HFFc6 (cell line): ENCODE results near the gene USP37. TPM values are rescaled to one million over a fixed set of nuclear protein-coding genes. Genes with fewer than 3 reads are reported as not detected.

ENCODE experiments used
- DNase-seq: peaks from one replicate; pipeline ENCODE4 v3.0.0-alpha.2; 2018
- H3K27ac Mint-ChIP-seq: 2 replicates; pipeline ENCODE4 v1.8.0; 2020; ENCODE audit warnings: mild to moderate bottlenecking, mixed read lengths
- H3K27me3 Mint-ChIP-seq: 2 replicates; pipeline ENCODE4 v1.8.0; 2021; ENCODE audit warnings: mild to moderate bottlenecking, moderate library complexity, mixed read lengths; ENCODE audit not compliant: insufficient read depth
- H3K36me3 Mint-ChIP-seq: 2 replicates; pipeline ENCODE4 v1.8.0; 2021; ENCODE audit warnings: low read depth, mixed read lengths
- H3K4me1 Mint-ChIP-seq: 2 replicates; pipeline ENCODE4 v1.8.0; 2020; ENCODE audit warnings: low read depth, mixed read lengths
- H3K4me3 Mint-ChIP-seq: 2 replicates; pipeline ENCODE4 v1.8.0; 2020; ENCODE audit warnings: mild to moderate bottlenecking, moderate library complexity, mixed read lengths
- H3K9me3 Mint-ChIP-seq: 2 replicates; pipeline ENCODE4 v1.8.0; 2020; ENCODE audit warnings: mild to moderate bottlenecking, mixed read lengths
- total RNA-seq, 6 experiments: library from RNA; stranded (reverse); fragmentation: NEBNext Ultra II Directional; extraction: Animal tissue kit (Norgen Biotek cat#: 25700); gene quantifications; 2 replicates in 1 of 6; 3 replicates in 5 of 6; pipeline ENCODE4 v1.2.3, GENCODE V29; 2021
- TF ChIP-seq, protein P1 (sequence below): fragments of 200-600 bp; sonication (generic); IDR thresholded peaks from 2 replicates; pipeline ENCODE4 v1.5.0; 2021; ENCODE audit warnings: antibody characterized with exemption, mild to moderate bottlenecking

Gene USP37
- total RNA-seq, 6 experiments from 2014 or later: 6.1 to 7.4 (median 6.8) TPM

DNA sequence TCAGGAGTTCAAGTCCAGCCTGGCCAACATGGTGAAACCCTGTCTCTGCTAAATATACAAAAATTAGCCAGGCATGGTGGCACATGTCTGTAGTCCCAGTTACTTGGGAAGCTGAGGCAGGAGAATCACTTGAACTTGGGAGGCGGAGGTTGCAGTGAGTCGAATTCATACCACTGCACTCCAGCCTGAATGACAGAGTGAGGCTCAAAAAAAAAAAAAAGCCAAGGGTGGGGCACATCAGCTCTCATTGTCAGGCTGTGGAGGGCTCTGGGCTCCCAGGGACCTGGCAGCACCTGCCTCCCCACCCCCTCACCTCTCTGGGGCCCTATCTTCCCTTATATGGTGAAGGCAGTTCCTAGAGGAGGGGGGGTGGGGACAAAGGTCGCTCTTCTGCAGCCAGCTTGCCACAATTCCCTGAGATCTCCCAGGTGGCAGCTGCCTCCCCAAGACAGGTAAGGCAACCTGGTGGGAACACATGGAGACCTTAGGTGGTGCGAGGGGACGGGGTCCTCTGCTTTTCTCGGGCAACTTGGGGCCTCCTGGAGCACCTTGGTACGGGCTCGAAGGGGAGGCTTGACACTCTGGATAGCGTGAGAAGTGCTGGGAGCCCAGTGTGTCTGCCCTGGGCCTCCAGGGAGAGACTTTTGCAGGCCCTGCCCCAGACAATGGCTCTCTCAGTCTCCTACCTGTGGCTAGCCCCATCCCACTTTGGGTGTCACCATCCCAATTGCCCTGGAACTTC is 149.3 kb downstream of the USP37 start, which contains the start of gene VIL1:
Gene VIL1 (plus strand): TSS at position 407 of the 742 bp plus-strand sequence. CDS start 4,656 bp downstream, outside the sequence.
- H3K4me3 Mint-ChIP-seq: no peak within 1 kb of the TSS
- H3K27me3 Mint-ChIP-seq: peaks cover 15% of the 10 kb centered on the region
- H3K9me3 Mint-ChIP-seq: no peaks in the 10 kb centered on the region
- H3K27ac Mint-ChIP-seq: no peak within 1 kb of the TSS
- no peaks in the 10 kb centered on the region for H3K36me3 Mint-ChIP-seq
- H3K4me1 Mint-ChIP-seq: no peaks in the 10 kb centered on the region
- no peak for DNase-seq
- TF ChIP-seq, protein P1, sequence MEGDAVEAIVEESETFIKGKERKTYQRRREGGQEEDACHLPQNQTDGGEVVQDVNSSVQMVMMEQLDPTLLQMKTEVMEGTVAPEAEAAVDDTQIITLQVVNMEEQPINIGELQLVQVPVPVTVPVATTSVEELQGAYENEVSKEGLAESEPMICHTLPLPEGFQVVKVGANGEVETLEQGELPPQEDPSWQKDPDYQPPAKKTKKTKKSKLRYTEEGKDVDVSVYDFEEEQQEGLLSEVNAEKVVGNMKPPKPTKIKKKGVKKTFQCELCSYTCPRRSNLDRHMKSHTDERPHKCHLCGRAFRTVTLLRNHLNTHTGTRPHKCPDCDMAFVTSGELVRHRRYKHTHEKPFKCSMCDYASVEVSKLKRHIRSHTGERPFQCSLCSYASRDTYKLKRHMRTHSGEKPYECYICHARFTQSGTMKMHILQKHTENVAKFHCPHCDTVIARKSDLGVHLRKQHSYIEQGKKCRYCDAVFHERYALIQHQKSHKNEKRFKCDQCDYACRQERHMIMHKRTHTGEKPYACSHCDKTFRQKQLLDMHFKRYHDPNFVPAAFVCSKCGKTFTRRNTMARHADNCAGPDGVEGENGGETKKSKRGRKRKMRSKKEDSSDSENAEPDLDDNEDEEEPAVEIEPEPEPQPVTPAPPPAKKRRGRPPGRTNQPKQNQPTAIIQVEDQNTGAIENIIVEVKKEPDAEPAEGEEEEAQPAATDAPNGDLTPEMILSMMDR: no peak

DNA sequence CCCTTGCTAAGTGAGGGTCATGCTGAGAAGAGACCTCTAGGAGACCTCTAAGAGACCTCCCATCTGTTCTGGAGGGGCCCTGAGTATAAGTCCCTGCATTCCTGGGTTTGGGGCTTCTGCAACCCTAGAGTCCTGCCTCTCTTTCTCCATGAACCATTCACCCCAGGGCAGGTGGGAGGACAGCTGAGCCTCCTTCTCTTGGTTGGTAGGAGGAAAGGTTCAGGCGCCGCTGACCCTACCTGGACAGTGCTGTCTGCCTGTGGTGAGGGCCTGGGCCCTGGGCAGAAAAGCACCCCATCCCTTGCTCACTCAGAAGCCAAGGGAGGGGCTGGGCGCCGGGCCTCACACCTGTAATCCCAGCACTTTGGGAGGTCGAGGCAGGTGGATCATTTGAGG is 149.8 kb downstream of the USP37 start:
- TF ChIP-seq, protein P1: no peak
- Mint-ChIP-seq H3K4me1 (no peaks in the 10 kb centered on the region), H3K27ac (no peak overlapping the region), H3K4me3 (no peak overlapping the region), H3K27me3 (peaks cover 15% of the 10 kb centered on the region), H3K9me3 (no peaks in the 10 kb centered on the region), H3K36me3 (no peaks in the 10 kb centered on the region)
- no peak for DNase-seq

DNA sequence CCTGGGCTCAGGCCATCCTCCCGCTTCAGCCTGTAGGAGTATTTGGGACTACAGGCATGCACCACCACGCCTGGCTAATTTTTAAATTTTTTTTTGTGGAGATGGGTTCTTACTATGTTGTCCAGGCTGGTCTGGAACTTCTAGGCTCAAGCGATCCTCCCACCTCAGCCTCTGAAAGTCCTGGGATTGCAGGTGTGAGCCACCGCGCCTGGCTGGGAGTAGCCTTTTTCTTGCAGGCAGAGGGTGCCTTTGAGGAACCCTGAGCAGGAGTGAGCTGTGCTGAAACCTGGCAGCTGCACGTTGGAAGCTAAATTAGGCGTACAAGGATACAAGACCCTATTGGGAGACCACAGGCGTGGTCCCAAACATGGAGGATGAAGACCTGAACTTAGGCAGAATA is 160.4 kb downstream of the USP37 start:
- H3K27me3 Mint-ChIP-seq: peaks cover 9% of the 10 kb centered on the region
- no peak overlapping the region for H3K4me3 Mint-ChIP-seq
- DNase-seq: no peak
- H3K36me3 Mint-ChIP-seq: peaks cover 4% of the 10 kb centered on the region; the same call in 1 of the 2 replicates
- H3K27ac Mint-ChIP-seq: no peak overlapping the region
- no peaks in the 10 kb centered on the region for H3K9me3 Mint-ChIP-seq
- TF ChIP-seq, protein P1: no peak
- H3K4me1 Mint-ChIP-seq: peaks cover 43% of the 10 kb centered on the region

DNA sequence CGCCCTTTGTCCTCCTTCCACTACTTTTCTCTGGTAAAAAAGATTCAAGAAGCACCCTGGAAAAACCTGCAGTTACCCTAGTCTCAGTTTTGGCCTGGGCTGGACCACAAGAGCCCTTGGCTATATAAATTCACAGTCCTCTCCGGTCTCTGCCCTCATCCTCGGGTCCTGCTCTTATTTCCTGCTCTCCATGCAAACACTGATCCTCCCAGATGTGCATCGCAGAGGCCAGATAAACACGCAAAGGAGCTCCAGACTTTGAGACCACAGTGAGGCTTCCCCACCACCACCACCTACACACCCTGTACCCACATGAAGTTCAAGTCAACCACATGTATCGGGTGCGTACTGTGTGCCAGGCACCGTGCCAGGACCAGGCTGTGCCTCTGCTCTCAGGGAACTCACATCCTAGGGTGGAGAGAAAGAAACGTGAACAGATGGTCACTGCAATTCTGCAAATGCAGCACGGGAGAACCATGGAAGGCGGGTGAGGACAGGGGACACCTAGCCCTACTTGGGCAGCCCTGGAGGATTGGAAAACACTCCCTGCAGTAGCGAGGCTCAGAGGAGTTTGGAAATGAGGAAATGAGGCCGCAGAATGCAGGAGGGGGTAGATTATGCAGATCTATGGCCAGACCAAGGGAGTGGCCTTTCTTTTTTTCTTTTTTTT is 161.1 kb downstream of the USP37 start:
- Mint-ChIP-seq H3K4me3 (peak overlapping the region; percentile 86), H3K27me3 (peaks cover 6% of the 10 kb centered on the region), H3K36me3 (peaks cover 4% of the 10 kb centered on the region; the same call in 1 of the 2 replicates), H3K27ac (peak overlapping the region; percentile 91), H3K9me3 (no peaks in the 10 kb centered on the region), H3K4me1 (peaks cover 43% of the 10 kb centered on the region)
- TF ChIP-seq, protein P1: no peak
- peak; percentile 31 for DNase-seq

DNA sequence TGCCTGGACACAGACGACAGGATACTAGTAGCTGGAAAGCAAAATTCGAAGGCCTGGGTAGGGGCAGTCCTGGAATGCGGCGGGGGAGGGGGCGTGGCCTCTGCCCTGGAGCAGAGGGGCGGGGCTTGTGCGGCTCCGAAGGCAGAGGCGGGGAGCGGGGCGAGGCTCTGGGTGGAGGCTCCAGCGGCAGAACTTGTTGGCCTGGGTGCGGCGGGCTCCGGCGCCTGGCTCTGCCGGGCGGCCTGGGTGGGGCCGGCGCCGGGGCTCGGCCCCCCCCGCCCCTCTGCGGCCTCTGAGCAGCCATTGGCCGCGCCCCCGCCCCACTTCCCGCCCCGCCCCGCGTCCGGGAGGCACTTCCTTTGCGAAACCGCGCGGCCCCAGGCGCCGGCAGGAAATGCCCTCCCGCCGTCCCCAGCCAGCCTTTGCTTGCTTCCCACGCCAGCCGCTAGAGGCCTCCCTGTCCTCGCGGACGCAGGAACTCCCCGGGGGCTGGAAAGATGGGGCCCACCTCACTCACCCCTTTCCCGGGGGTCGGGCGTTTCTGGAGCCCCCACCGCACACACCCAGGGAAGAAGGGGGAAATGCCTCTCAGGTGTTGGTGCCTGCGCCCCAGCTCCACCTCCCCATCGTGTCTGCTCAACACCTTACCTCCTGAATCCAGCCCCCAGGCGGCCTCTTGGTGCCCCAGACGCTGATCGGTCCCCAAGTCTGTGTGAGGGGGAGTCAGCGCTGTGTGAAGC is 161.8 kb downstream of the USP37 start:
- Mint-ChIP-seq H3K9me3 (no peaks in the 10 kb centered on the region), H3K27ac (peak overlapping the region; percentile 91), H3K36me3 (peaks cover 4% of the 10 kb centered on the region; the same call in 1 of the 2 replicates), H3K4me1 (peaks cover 47% of the 10 kb centered on the region), H3K27me3 (peaks cover 4% of the 10 kb centered on the region), H3K4me3 (peak overlapping the region; percentile 86)
- DNase-seq: peak; percentile 92
- TF ChIP-seq, protein P1: peak; percentile 81
